Measurements from ENCODE around the gene NYAP2. TPM values are rescaled to one million over a fixed set of nuclear protein-coding genes. Genes with fewer than 3 reads are reported as not detected.
A peak's percentile ranks its signal among the peaks of the same experiment; 100 is the strongest.

Gene NYAP2
- total RNA-seq, 1 experiment from 2014 or later, result not detected

GRCh38 chr2:225431105-225431863, 31.8 kb downstream of the NYAP2 start (continued):
- no peak for TF ChIP-seq CTCF (IDR thresholded peaks at IDR 0.05)

- no peaks in the 10 kb centered on the region for H3K9me3 Mint-ChIP-seq
- TF ChIP-seq TCF7 (CRISPR knock-in tag; IDR thresholded peaks at IDR 0.05; ENCODE audit: low read depth), result no peak
- TF ChIP-seq USF1 (CRISPR knock-in tag; IDR thresholded peaks at IDR 0.05), result no peak
- TF ChIP-seq GRHL2 (CRISPR knock-in tag; IDR thresholded peaks at IDR 0.05; ENCODE audit: insufficient replicate concordance, severe bottlenecking), result no peak
- no peak for TF ChIP-seq NFE2L1 (CRISPR knock-in tag; IDR thresholded peaks at IDR 0.05)
- no peak for TF ChIP-seq GABPB1 (CRISPR knock-in tag; IDR thresholded peaks at IDR 0.05)
- TF ChIP-seq TP53 (CRISPR knock-in tag; IDR thresholded peaks at IDR 0.05), result no peak
- TF ChIP-seq ATF2 (CRISPR knock-in tag; IDR thresholded peaks at IDR 0.05; ENCODE audit: borderline replicate concordance, low read depth), result no peak
- no peak for TF ChIP-seq NR3C1 (CRISPR knock-in tag; conservative IDR thresholded peaks at IDR 0.05; ENCODE audit: low read depth)
- TF ChIP-seq E2F4 (CRISPR knock-in tag; IDR thresholded peaks at IDR 0.05; ENCODE audit: borderline replicate concordance, low read depth), result no peak
- TF ChIP-seq ZNF423 (CRISPR knock-in tag; IDR thresholded peaks at IDR 0.05), result no peak
- no peak for TF ChIP-seq E2F1 (CRISPR knock-in tag; IDR thresholded peaks at IDR 0.05)
- no peak for TF ChIP-seq ZNF425 (CRISPR knock-in tag; conservative IDR thresholded peaks at IDR 0.05)
- TF ChIP-seq CDX4 (CRISPR knock-in tag; IDR thresholded peaks at IDR 0.05; ENCODE audit: borderline replicate concordance), result no peak
- no peak for TF ChIP-seq ZNF281 (CRISPR knock-in tag; IDR thresholded peaks at IDR 0.05)
- no peak overlapping the region for H3K27ac Mint-ChIP-seq
- ATAC-seq (peak; percentile 86), DNase-seq (ENCODE audit: low spot score) (peak; percentile 21)
- no peaks in the 10 kb centered on the region for H3K27me3 Mint-ChIP-seq (ENCODE audit: low read depth)
- H3K4me3 Mint-ChIP-seq, result no peak overlapping the region
- ChIA-PET CTCF (interaction anchor here (0.8 kb wide), 1 partner anchor 515 kb away, joined by 3 read pairs; no protein-coding TSS in a partner anchor), POLR2A (no interaction called here)
- no peaks in the 10 kb centered on the region for H3K36me3 Mint-ChIP-seq
- H3K4me1 Mint-ChIP-seq, result peaks cover 16% of the 10 kb centered on the region
Observed at GRCh38 chr2:225434014-225434413, 34.5 kb downstream of the NYAP2 start.

Data from WTC11 (cell line).